HTERT RPE-1 (cell line): ENCODE measurements around the gene CTXND1.

ENCODE experiments used
- in situ Hi-C: fragments of 300-500 bp; cut with MboI; formaldehyde crosslinking; loops from 4 replicates; pipeline ENCODE4 v1.14.3; 2020; ENCODE audit warnings: low sequenced_read_pairs

Gene CTXND1

DNA sequence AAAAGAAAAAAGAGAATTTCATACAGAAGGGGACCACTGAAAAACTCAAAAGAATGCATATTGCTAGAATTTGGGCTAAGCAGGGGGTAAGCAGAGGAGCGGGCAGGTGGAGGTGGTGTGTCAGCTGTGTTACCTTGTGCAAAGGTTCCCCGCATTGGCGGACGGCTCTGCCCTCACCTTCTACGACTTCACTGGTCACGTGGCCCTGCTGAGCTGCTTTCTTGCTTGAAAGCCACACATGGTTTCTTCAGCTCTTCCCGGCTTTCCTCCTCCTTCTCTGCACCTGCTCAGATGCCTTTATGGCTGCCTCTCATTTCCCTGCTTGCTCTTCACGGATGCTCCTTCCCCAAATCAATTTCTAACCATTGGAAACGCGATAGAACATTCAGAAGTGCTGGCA is 68.7 kb downstream of the CTXND1 start:
- in situ Hi-C loops, result no loop called here

DNA sequence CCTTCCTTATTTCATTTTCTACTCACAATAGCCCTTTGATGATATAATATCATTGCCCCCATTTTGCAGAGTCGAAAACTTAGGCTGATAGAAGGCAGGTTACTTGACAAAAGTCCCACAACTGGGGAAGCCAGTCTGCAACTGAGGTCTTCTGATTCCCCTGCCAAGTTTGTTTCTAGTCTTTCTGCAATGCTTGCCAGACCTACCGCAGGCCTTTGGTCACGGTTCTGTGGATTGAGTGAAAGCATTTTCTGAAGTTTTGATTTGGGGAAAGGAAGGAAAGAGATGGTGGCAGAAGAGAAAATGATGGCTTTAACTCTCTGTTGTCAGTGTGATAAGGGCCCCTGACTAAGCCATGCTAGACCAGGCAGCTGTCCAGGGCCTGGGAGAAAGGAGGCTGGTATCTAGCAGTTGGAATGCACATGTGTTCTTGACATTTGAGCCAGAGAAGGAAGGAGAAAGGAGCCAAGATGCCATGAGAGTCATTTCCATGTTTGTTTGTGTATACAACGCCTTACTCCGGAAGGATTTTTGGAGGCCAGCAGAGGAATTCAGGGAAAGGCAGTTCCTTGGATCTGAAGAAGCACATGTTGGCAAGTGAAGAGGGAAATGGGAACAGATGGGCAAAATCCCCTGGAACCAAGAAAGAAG is 69.3 kb downstream of the CTXND1 start:
- in situ Hi-C loops, result no loop called here

DNA sequence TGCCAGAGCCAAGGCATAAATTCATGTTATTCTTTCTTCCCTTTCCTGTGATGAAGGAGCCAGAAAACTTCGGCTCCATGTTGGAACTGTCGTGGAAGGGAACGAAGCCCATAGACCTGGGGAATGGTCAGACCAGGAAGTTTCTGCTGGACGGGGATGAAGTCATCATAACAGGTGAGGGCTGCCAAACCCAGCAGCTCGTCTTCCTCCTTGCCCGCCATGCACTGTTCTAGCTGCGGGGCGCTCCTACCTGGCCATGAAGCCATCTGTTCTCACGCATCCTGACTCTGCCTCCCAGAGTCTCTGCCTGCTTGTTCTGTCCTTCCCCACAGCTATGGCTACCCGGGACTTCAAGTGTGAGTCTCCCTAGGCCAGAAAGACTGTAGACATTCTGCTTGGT is 71.0 kb downstream of the CTXND1 start:
- in situ Hi-C loops, result no loop called here

DNA sequence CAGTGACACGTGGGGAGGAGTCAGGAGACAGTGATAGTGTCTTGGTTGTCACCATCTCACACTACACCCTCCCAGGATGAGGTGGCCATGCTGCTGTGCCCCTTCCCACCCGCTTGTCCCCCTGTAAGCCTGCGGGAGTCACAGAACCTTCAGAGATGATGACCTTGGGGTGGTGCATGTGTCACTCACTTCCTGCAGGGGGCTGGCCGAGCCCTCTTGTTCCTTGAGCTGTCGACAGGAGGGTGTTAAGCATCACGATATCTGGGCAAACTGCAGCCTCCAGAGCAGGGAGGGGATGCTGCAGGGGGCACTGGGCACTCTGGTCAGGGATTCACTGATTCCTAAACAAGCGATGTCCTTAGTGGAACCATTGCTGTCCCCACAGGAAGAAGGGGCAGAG is 71.5 kb downstream of the CTXND1 start:
- in situ Hi-C loops, result no loop called here

DNA sequence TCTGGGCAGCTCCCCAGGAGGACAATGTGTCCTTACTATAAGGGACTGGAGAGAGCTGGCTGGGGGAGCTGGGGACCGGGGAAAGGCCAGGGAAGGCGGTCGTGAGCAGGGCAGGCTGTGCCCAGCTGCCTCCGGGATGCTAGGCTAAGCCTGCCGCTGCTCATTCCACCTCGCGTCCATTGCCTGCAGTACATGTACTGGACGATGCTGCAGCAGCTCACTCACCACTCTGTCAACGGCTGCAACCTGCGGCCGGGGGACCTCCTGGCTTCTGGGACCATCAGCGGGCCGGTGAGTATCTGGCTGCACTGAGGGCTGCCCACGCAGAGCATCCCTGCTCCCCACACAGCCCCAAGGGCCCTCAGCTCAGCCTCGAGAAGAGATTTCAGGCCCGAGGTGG is 72.1 kb downstream of the CTXND1 start:
- in situ Hi-C loops, result no loop called here

DNA sequence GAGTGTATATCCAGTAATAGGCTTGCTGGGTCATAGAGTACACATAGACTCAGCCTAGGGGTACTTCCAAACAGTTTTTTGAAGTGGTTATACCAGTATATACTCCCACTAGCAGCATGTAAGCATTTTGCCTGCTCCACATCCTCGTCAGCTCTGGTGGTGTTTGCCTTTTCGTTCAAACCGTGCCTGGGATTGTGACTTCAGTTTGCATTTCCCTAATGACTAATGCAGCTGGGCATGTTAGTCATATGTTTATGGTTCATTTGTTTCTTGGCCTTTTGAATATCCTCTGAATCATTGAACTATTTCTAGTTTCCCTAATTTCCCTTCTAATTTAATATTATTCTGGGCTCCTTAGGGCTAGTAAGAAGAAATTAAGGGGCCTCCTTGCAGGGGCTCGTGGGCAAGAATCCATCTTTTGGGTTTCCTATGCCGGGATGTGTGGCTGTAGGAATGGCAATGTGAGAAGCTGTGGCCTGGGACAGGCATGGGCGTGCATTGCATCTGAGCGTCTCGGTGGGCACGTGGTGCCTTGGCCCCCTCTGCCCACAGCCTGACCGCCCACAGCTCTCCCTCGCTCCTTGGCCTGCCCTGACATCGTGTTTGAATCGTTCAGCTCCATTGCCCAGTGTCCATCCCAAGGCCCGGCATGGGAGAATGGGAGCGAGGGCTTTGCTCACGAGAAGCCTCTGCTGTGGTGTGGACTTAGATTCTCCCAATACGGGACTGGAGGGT is 72.8 kb downstream of the CTXND1 start:
- in situ Hi-C loops, result no loop called here

DNA sequence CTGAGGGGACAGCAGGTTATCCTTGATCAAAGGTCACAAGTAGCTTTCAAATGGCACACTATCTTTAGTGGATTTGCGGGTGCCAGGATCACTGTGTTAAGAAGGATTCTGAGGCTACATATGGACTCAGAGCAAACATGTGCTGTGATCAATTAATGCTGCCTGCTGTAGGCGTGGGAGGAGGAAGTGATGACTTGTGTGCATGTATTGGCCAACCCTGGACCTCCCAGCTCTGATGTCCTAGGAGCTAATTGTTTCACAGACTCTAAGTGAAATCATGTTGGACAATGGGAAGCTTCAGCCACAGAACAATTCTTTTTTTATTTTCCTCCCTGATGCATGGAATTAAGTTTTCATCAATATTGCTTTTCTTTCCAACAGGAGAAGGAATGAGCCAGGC is 74.9 kb downstream of the CTXND1 start:
- in situ Hi-C loops, result no loop called here

DNA sequence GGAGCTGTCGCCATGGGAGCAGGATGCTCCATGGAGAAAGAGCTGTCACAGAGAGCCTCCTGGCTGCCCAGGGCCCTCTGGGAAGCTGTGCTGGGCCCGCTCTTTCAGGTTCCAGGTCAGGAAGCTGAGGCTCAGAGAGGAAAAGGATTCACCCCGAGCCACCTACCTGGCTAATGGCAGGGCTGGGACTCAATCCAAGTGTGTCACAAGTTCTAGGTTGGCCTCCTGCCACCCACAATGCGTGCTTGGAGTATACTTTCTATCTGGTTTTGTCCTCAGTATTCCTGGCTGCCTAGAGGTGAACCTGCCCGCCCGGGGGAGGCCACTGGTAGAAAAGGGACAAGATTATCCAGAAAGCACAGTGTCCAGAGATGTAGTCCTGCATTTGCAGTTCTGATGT is 75.6 kb downstream of the CTXND1 start:
- in situ Hi-C loops, result no loop called here

DNA sequence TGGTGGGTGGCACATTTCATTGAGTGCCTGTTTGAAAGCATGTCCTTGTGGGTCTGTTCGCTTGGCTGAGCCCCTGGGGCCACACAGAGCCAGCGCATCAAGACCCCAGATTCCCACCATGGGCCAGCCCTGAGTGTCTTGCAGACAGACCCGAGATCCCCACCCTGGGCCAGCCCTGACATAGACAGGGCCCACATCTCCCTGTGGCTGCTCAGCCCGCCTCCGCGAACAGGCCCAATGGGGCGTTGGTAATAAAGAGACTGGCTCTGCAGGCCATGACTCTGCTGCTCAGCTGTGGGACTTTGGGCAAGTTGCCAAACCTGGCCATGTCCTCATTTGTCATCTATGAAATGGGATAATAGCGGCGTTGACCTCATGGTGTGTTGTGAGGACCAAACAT is 76.6 kb downstream of the CTXND1 start:
- in situ Hi-C loops, result no loop called here

DNA sequence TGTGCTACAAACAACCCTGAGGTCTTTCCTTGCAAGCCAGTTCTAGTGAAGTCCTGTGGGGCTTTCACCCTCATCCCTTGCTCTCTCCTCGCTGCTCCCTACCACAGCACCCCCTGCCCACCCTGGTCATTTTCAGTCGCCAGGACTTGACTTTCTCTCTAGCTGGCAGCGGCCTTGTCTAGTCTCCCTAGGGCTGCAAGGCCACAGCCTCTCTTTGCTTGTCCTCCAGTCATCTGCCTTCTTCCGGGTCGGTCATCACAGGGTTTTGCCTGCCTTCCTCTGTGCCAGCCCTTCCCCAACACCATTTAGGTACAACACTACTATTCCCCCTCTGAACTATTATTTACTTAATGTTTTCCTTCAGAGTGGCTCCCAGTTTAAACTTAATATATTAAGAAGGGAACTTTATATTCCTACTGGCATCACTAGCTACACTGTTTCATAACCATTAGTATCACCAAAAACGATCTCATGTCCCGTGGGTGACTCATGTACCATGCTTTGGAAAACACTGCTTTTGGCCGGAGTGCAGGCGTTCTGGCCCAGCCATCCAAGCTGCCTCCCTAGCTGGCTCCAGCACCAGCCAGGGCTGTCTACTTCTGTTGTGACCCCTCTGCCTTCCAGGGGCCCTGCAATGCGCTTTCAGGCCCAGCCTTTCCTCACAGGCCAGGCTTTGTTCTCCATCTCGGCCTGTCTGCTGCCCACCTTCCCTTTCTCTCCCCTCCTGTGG is 77.8 kb downstream of the CTXND1 start:
- in situ Hi-C loops, result no loop called here

DNA sequence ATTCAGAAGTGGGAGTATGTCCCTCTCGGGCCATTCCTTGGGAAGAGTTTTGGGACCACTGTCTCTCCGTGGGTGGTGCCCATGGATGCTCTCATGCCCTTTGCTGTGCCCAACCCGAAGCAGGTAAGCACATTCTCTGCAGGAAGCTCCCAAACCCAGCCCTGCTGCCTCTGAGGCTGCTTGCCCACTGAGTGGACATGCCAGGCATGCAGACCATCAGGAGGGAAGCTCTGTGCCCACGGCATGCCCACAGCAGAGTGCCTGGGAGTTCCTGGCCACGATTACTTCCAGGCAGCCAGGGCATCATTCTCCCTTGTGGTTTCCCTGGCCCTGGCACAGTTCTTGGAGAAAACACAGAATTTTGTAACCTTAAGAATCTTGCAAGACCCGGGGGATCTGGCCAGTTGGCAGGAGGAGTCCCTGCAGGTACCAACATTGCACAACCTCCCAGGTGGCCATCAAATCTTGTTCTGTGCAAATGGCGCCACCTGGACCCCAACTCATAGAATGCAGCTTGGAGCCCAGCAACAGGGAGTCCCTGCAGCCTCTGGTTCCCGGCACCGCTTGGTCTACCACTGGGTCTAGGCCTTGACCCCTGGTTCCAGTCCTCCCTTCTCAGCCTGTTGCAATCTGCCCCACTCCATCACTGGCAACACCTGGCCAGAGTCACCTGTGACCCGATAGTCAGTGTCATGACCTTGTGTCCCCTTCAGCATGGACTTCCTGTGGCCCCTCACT is 78.8 kb downstream of the CTXND1 start:
- in situ Hi-C loops, result no loop called here

DNA sequence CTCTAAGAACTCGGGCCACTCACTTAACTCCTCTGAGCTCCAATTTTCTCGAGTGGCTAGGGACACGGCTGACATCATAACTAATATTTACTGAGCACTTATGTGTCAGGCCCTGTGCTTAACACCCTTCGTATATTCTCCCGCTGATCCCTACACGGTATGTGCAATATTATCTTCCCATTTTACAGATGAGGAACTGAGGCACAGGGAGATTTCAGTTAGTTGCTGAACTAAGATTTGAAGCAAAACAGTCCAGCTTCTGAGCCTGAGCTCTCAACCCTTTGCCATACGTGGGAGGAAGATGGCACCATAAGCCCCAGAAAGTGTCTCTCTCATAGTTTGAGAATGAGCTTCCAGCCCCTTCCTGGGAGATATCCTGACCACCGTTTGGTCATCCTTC is 79.6 kb downstream of the CTXND1 start:
- in situ Hi-C loops, result no loop called here

DNA sequence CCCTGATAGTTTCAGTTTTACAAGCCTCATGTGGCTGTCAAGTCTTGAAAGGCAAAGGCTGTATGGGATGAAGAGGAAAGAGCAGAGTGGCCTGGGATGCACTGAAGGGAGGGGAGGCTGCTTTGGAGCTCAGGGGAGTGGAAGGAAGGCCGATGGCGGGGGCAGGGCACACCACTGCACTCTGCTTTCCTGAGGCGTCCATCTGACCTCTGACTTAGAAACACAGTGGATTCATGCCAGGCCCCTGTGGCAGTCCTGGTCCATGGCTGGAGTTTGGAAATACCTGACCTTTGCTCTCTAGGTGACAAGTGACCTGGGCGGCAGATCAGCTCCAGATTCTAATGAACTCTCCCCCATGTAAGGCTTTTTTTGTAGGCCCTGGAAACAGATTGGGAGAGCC is 80.2 kb downstream of the CTXND1 start:
- in situ Hi-C loops, result no loop called here

DNA sequence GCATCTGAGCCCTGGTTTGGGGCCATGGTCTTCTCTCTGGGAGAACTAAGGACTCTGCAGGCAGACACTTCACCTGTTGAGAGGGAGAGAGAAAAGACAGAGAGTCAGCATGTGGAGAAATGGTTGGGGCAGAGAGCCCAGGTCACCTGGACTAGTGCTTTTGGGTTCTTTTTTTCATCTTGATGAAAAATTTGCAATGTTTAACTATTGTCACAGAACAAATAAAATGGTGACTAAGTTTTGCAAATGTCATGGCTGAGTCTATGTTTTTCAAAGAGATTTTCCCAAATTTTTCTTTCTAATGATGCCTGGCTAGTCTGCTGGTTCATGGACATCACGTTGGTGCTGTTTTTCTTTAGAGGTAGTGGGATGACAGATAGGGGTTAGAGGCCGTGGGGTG is 81.4 kb downstream of the CTXND1 start:
- in situ Hi-C loops, result no loop called here

DNA sequence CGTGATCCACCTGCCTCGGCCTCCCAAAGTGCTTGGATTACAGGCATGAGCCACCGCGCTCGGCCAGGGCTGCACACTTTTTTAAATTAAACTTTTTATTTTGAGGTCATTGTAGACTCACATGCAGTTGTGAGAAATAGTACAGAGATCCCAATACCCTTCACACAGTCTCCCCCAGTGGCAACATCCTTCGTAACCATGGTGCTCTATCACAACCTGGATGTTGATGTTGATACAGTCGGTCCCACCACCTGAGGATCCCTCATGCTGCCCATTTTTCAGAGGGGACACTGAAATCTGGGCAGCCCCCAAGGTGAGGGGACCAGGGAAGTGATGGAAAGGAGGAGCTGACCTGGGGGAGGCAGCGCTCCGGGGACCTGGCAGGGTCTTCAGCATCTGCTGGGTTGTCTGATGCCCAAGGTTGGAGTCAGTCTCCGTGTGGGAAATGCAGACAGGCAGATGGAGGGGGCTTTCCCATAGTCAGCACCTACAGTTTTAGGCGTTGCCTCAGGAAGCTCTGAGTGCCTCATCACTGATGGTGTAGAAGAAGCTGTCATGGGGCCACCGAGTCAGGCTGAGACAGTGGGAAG is 82.2 kb downstream of the CTXND1 start:
- in situ Hi-C loops, result no loop called here

DNA sequence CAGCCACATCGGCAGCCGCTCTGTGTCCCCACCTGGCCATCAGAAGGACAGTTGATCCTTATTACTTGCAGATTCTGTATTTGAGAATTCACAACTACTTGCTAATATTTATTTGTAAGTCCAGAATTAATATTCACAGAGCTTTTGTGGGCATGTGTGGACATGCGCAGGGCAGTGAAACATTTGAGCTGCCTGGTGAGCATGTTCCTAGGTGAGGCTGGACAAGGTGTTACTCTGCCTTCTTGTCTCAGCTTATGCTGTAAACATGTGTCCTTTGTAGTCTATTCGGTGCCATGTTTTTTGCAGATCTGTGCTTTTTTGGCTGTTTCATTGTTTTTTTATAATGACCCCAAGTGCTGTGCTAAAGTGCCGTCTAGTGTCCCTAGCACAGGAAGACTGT is 83.6 kb downstream of the CTXND1 start:
- in situ Hi-C loops, result no loop called here

DNA sequence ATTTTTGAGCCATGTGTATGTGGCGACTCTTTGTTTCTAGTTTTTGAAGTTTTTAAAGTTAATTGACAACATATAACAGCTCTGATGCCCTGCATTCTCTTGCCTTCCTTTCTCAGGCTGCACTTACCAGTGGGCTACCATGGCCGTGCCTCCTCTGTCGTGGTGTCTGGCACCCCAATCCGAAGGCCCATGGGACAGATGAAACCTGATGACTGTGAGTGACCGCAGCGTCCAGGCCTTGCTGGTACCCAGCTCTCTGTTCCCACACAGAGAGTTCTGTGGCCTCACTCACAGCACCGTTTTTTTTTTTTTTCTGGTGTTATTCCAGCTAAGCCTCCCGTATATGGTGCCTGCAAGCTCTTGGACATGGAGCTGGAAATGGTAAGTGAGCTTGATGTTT is 84.1 kb downstream of the CTXND1 start:
- in situ Hi-C loops, result no loop called here

DNA sequence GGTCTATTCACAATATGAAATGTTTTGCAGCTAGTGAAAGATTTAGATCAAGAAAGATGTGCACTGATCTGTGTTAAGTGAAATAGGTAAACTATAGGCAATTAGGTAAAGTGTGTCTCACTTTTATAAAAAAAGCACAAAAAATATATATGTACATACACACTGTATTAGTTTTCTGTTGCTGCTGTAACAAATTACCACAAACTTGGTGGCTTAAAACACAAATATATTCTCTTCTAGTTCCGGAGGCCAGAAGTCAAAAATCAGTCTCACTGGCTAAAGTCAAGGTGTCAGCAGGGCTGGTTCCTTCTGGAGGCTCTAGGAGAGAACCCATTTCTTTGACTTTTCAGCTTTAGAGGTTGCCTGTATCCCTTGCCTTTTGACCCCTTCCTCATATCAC is 88.1 kb downstream of the CTXND1 start:
- in situ Hi-C loops, result no loop called here

DNA sequence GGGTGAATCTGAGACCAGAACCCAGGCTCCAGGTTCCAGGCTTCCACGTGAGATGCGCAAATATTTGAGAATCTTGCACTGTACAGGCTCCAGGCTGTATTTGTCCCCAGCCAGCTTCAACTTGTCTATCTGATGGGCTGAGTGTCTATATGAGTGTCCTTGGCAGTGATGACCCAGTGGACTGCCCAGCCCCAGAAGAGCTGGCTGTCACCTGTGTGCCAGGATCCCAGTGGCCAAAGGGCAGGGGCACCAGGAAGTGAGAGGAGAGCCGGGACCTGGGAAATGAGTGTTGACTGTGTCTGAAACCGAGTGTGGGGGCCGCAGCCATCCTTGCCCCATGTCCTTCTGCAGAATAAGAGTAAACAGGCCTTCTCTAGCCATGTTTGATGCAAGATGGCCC is 88.8 kb downstream of the CTXND1 start:
- in situ Hi-C loops, result no loop called here

DNA sequence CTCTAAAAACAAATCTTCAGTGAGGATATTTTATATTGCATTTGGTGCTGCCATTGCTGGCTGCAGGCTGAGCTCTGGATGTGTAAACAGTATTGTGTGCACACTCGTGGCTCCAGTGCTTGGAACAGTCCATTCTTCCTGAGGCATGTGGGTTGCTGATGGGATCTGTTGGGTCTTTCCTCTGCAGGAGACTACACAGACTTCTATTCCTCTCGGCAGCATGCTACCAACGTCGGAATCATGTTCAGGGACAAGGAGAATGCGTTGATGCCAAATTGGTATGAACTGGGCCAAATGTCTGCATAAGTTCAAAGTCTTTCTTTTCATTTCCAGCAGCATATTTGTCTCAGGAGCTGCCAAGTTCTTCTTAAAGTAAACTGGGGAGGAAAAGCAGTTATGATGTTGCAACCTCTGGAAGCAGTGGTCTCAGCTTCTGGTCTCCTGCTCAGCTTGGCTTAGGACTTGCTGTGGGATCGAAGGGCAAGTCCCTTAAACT is 89.9 kb downstream of the CTXND1 start:
- in situ Hi-C loops, result no loop called here

DNA sequence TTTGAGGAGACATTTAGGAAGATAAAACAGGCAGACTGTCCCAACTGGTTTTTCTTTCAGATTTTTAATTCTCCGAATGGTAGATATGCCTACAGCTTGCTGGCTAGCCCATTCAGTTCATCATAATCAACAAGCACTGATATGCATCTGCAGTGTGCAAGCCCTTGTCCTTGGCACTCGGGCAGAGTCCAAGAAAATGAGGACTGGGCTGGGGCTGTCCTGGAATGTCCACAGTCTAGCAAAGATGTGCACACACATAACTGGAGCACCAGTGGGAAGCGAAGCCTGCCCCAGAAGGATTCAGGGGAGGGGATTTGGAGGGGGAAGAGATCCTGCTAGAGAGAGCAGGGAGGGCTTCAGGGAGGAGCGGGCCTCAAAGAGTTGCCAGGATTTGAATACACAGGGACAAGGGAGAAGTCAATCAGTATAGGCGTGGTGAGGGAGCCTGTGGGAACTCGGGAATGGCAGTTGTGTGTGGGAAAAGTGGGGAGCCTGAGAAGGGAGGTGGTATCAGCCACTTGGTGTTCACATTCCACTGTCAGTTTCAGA is 90.5 kb downstream of the CTXND1 start:
- in situ Hi-C loops, result no loop called here
